BLaER1 (cell line): ENCODE results near the gene FAM171A2.

Experiments used
- H3K27ac ChIP-seq: shearing (Covaris generic); formaldehyde crosslinking; 2 replicates; pipeline ENCODE4 v1.8.1; 2022
- H3K27me3 ChIP-seq: shearing (Covaris generic); formaldehyde crosslinking; 2 replicates; pipeline ENCODE4 v1.8.1; 2022
- H3K36me3 ChIP-seq: shearing (Covaris generic); formaldehyde crosslinking; 2 replicates; pipeline ENCODE4 v1.8.1; 2022
- H3K4me1 ChIP-seq: shearing (Covaris generic); formaldehyde crosslinking; 2 replicates; pipeline ENCODE4 v1.8.1; 2022
- H3K4me2 ChIP-seq: shearing (Covaris generic); formaldehyde crosslinking; 2 replicates; pipeline ENCODE4 v1.8.1; 2022
- H3K4me3 ChIP-seq: shearing (Covaris generic); formaldehyde crosslinking; 2 replicates; pipeline ENCODE4 v1.8.1; 2022
- H3K9ac ChIP-seq: shearing (Covaris generic); formaldehyde crosslinking; 2 replicates; pipeline ENCODE4 v1.8.1; 2022
- H3K9me3 ChIP-seq: shearing (Covaris generic); formaldehyde crosslinking; 2 replicates; pipeline ENCODE4 v1.8.1; 2022
- H4K20me1 ChIP-seq: shearing (Covaris generic); formaldehyde crosslinking; 2 replicates; pipeline ENCODE4 v1.8.1; 2022
- Cebpa-rat ChIP-seq: shearing (Covaris generic); IDR thresholded peaks from 2 replicates; pipeline ENCODE4 v1.8.1; 2022

The FAM171A2 gene

GRCh38 chr17:44361292-44362260 is 2.1 kb downstream of the FAM171A2 start:
- no peaks in the 10 kb centered on the region for H3K9me3 ChIP-seq
- peak overlapping the region; percentile 88 for H3K4me2 ChIP-seq
- peaks cover 49% of the 10 kb centered on the region for H4K20me1 ChIP-seq
- no peaks in the 10 kb centered on the region for H3K27me3 ChIP-seq
- no peak for TF ChIP-seq Cebpa-rat
- peak overlapping the region; percentile 31; the same call in 1 of the 2 replicates for H3K9ac ChIP-seq
- H3K36me3 ChIP-seq = 0 out of 2 replicates have a peak, but pooled peaks cover 14% of the 10 kb centered on the region
- peaks cover 46% of the 10 kb centered on the region for H3K4me1 ChIP-seq
- 0 out of 2 replicates have a peak overlapping the region, but pooled peaks have one; percentile 18 for H3K27ac ChIP-seq
- H3K4me3 ChIP-seq = peak overlapping the region; percentile 92; the same call in 1 of the 2 replicates

GRCh38 chr17:44360826-44361225 is 2.8 kb downstream of the FAM171A2 start:
- H3K36me3 ChIP-seq = peaks cover 21% of the 10 kb centered on the region; the same call in 1 of the 2 replicates
- peak overlapping the region; percentile 31; the same call in 1 of the 2 replicates for H3K9ac ChIP-seq
- peak overlapping the region; percentile 13; the same call in 1 of the 2 replicates for H3K4me3 ChIP-seq
- peak overlapping the region; percentile 88 for H3K4me2 ChIP-seq
- H3K9me3 ChIP-seq = no peaks in the 10 kb centered on the region
- H3K27ac ChIP-seq = no peak overlapping the region
- peaks cover 56% of the 10 kb centered on the region for H4K20me1 ChIP-seq
- no peak for TF ChIP-seq Cebpa-rat
- peaks cover 47% of the 10 kb centered on the region for H3K4me1 ChIP-seq
- no peaks in the 10 kb centered on the region for H3K27me3 ChIP-seq

GRCh38 chr17:44360144-44360533 is 3.5 kb downstream of the FAM171A2 start:
- no peak overlapping the region for H3K4me3 ChIP-seq
- no peak overlapping the region for H3K9ac ChIP-seq
- no peak overlapping the region for H3K4me2 ChIP-seq
- peaks cover 54% of the 10 kb centered on the region for H3K4me1 ChIP-seq
- peaks cover 26% of the 10 kb centered on the region; the same call in 1 of the 2 replicates for H3K36me3 ChIP-seq
- peaks cover 63% of the 10 kb centered on the region for H4K20me1 ChIP-seq
- no peak for TF ChIP-seq Cebpa-rat
- no peak overlapping the region for H3K27ac ChIP-seq
- H3K9me3 ChIP-seq = no peaks in the 10 kb centered on the region
- no peaks in the 10 kb centered on the region; the same call in 1 of the 2 replicates for H3K27me3 ChIP-seq

- TF ChIP-seq Cebpa-rat = no peak
- Histone ChIP-seq H3K4me3 (no peak overlapping the region), H3K4me1 (peaks cover 59% of the 10 kb centered on the region), H3K4me2 (0 out of 2 replicates have a peak overlapping the region, but pooled peaks have one; percentile 30), H3K27ac (no peak overlapping the region), H3K9me3 (no peaks in the 10 kb centered on the region), H3K27me3 (peaks cover 5% of the 10 kb centered on the region), H3K36me3 (peaks cover 29% of the 10 kb centered on the region; the same call in 1 of the 2 replicates), H4K20me1 (peaks cover 68% of the 10 kb centered on the region), H3K9ac (no peak overlapping the region)
Observed at GRCh38 chr17:44359458-44360143, 4.1 kb downstream of the FAM171A2 start.

- TF ChIP-seq Cebpa-rat = no peak
- Histone ChIP-seq H4K20me1 (peaks cover 71% of the 10 kb centered on the region), H3K36me3 (peaks cover 29% of the 10 kb centered on the region; the same call in 1 of the 2 replicates), H3K4me3 (no peak overlapping the region), H3K27me3 (peaks cover 11% of the 10 kb centered on the region), H3K9me3 (no peaks in the 10 kb centered on the region), H3K9ac (no peak overlapping the region), H3K27ac (no peak overlapping the region), H3K4me1 (peaks cover 64% of the 10 kb centered on the region), H3K4me2 (peak overlapping the region; percentile 30)
Observed at GRCh38 chr17:44359006-44359405, 4.6 kb downstream of the FAM171A2 start.

- Histone ChIP-seq H3K4me3 (no peak overlapping the region), H3K4me2 (no peak overlapping the region), H4K20me1 (peaks cover 80% of the 10 kb centered on the region), H3K9ac (no peak overlapping the region), H3K36me3 (peaks cover 31% of the 10 kb centered on the region; the same call in 1 of the 2 replicates), H3K27ac (no peak overlapping the region), H3K27me3 (peaks cover 20% of the 10 kb centered on the region), H3K4me1 (peaks cover 71% of the 10 kb centered on the region), H3K9me3 (no peaks in the 10 kb centered on the region)
- TF ChIP-seq Cebpa-rat = no peak
Observed at GRCh38 chr17:44358066-44358465, 5.6 kb downstream of the FAM171A2 start.

GRCh38 chr17:44356241-44356640 is 7.4 kb downstream of the FAM171A2 start:
- no peak overlapping the region for H3K27ac ChIP-seq
- peaks cover 55% of the 10 kb centered on the region for H3K4me1 ChIP-seq
- H3K27me3 ChIP-seq = peaks cover 31% of the 10 kb centered on the region
- peaks cover 85% of the 10 kb centered on the region for H4K20me1 ChIP-seq
- H3K9ac ChIP-seq = no peak overlapping the region
- no peak overlapping the region for H3K4me2 ChIP-seq
- H3K4me3 ChIP-seq = no peak overlapping the region
- H3K36me3 ChIP-seq = peaks cover 50% of the 10 kb centered on the region
- TF ChIP-seq Cebpa-rat = no peak
- H3K9me3 ChIP-seq = no peaks in the 10 kb centered on the region

- Histone ChIP-seq H3K4me3 (no peak overlapping the region), H3K9me3 (no peaks in the 10 kb centered on the region), H3K9ac (0 out of 2 replicates have a peak overlapping the region, but pooled peaks have one; percentile 12), H4K20me1 (peaks cover 85% of the 10 kb centered on the region), H3K36me3 (peaks cover 55% of the 10 kb centered on the region), H3K27me3 (peaks cover 31% of the 10 kb centered on the region), H3K4me1 (peaks cover 49% of the 10 kb centered on the region), H3K27ac (no peak overlapping the region), H3K4me2 (peak overlapping the region; percentile 87)
- no peak for TF ChIP-seq Cebpa-rat
Observed at GRCh38 chr17:44355642-44356099, 8.0 kb downstream of the FAM171A2 start.
